ENCODE results near the gene HACD2. TPM values are rescaled to one million over a fixed set of nuclear protein-coding genes. Genes with fewer than 3 reads are reported as not detected.

The HACD2 gene
- total and polyA plus RNA-seq, 10 of the 15 experiments (the other 5 are each of a cell fraction or from before 2014, with no cell fraction given), result 9.1 to 30.0 (median 18.8) TPM

DNA sequence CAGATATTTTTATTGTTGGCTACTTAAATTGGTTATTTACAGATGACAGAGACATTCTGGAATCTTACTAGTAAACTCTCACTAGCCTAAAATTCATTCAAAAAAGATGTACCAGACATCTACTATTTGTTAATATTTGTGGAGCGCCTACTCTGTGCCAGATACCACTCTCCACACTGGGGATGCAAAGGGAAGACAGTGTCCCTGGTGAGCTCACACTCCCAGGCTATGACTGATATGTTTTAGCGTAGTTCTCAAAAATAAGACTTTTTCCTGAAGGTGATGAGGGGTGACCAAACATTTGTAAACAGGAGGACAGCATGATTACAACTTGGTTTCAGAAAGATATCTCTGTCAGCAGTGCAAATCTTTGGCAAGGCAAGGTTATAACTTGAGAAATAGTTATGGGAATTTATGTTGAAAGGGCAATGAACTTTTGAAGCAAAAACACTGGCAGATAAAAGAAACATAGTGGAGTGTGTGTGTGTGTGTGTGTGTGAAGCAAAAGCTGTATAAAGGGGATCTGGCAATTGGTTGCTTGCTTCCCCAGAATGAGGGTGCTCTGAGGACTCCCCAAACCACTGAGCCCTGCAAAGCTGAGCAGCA lies 51.2 kb downstream of the HACD2 start (continued):
- no peak for TF ChIP-seq IRF4 (IDR thresholded peaks at IDR 0.05; ENCODE audit: low read depth, low read length)
- no peak for TF ChIP-seq MTA2 (IDR thresholded peaks at IDR 0.05; ENCODE audit: low read depth)
- no peak for TF ChIP-seq POLR2AphosphoS2 (IDR thresholded peaks at IDR 0.05; ENCODE audit: low read depth, low read length)
- TF ChIP-seq NBN (IDR thresholded peaks at IDR 0.05), result no peak

DNA sequence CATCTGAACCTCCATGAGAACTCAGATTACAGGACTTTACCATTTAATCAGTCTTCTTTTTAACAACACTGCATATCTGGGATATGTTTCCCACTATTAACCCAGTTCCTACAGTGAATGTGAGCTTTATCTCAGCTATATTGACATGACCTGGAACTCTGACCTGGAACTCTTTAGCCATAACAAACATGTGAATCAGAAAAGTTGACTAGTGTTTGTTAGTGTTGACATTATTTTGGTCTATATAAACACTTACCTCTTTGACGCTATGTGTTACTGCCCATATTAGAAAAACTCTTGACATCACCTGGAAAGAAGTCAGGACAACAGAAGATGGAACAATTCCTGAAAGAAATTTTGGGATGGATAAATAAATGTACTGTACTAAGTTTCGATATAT lies 56.7 kb downstream of the HACD2 start:
- ChIA-PET POLR2A (no interaction called here), CTCF (interaction anchor here (1.0 to 1.5 kb wide), 3 partner anchors 9 to 56 kb away, joined by 3 to 4 read pairs (median 4); no protein-coding TSS in a partner anchor), RAD21 (ENCODE audit: unreplicated experiment) (no interaction called here), SMC1A (ENCODE audit: uncharacterized antibody, unreplicated experiment) (interaction anchor here (1.5 to 1.8 kb wide), 2 partner anchors 17 to 25 kb away, joined by 3 to 4 read pairs; no protein-coding TSS in a partner anchor)
- H3K4me1 ChIP-seq (ENCODE audit: control insufficient read depth, insufficient read depth, low read length), result peaks cover 6% of the 10 kb centered on the region; the same call in 1 of the 2 replicates
- intact Hi-C loops (cut with micrococcal nuclease; ENCODE audit: unreplicated experiment) (no loop called here), in situ Hi-C loops (cut with MboI) (no loop called here)
- H2AFZ ChIP-seq (ENCODE audit: control insufficient read depth, low read depth, low read length), result no peak overlapping the region
- WGBS (ENCODE audit: insufficient coverage, insufficient replicate concordance, low lambda C conversion rate, missing lambda C conversion rate), result 97% methylated on average over 2 of the region's 2 CpGs
- ATAC-seq (no peak), DNase-seq (ENCODE audit: low read depth, low spot score) (no peak), FAIRE-seq (no peak)
- no peak overlapping the region for H3K4me2 ChIP-seq (ENCODE audit: control insufficient read depth, insufficient read depth)
- H3K4me3 ChIP-seq, result no peak overlapping the region
- H3K9ac ChIP-seq (ENCODE audit: control insufficient read depth, insufficient read depth, low read length), result no peak overlapping the region
- no peak for TF ChIP-seq ZNF274 (IDR thresholded peaks at IDR 0.05; ENCODE audit: insufficient read depth, insufficient read length)
- no peak for TF ChIP-seq CEBPB (IDR thresholded peaks at IDR 0.05; ENCODE audit: borderline replicate concordance in 1 of 2, low read depth in 2 of 2, low read length in 2 of 2)
- TF ChIP-seq, protein P1, sequence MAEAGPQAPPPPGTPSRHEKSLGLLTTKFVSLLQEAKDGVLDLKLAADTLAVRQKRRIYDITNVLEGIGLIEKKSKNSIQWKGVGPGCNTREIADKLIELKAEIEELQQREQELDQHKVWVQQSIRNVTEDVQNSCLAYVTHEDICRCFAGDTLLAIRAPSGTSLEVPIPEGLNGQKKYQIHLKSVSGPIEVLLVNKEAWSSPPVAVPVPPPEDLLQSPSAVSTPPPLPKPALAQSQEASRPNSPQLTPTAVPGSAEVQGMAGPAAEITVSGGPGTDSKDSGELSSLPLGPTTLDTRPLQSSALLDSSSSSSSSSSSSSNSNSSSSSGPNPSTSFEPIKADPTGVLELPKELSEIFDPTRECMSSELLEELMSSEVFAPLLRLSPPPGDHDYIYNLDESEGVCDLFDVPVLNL (IDR thresholded peaks at IDR 0.05; ENCODE audit: low read depth, low read length), result no peak
- no peaks in the 10 kb centered on the region for H3K9me3 ChIP-seq (replicated peaks; ENCODE audit: control insufficient read depth, insufficient read depth, low read length)
- no peaks in the 10 kb centered on the region for H3K79me2 ChIP-seq (ENCODE audit: control insufficient read depth, insufficient read depth, low read length)
- H3K36me3 ChIP-seq (ENCODE audit: control insufficient read depth in 2 of 2, insufficient read depth in 2 of 2, low read length in 1 of 2), result peaks cover 0 to 2% of the 10 kb centered on the region in 2 experiments; a peak in 3 of 4 replicates
- no peak overlapping the region for H3K27ac ChIP-seq (ENCODE audit: control insufficient read depth, insufficient read depth)
- H4K20me1 ChIP-seq (ENCODE audit: control insufficient read depth, insufficient read depth), result no peaks in the 10 kb centered on the region
- no TSS peak for BruUV-seq (replicated peaks)
- H3K27me3 ChIP-seq (replicated peaks in 1 of 2; ENCODE audit: control insufficient read depth in 2 of 2, insufficient read depth in 2 of 2, low read length in 1 of 2), result no peaks in the 10 kb centered on the region
